PFSK-1 (cell line): ENCODE results near the gene TTLL10.

ENCODE experiments used
- FOXP2 ChIP-seq: optimal IDR thresholded peaks from 2 replicates; pipeline ENCODE3; 2011; ENCODE audit warnings: borderline replicate concordance, control low read depth, inconsistent platforms; ENCODE audit not compliant: insufficient read depth; ENCODE audit errors: extremely low read length, extremely low read depth
- POLR2AphosphoS5 ChIP-seq: IDR thresholded peaks from 2 replicates; pipeline ENCODE4 v1.6.1; 2012; ENCODE audit warnings: low read depth, mild to moderate bottlenecking, control low read depth, low read length, moderate library complexity
- SIN3A ChIP-seq: IDR thresholded peaks from 2 replicates; pipeline ENCODE4 v1.6.1; 2012; ENCODE audit warnings: mild to moderate bottlenecking, low read length, moderate library complexity, borderline replicate concordance; ENCODE audit not compliant: insufficient read depth
- TAF1 ChIP-seq: IDR thresholded peaks from 2 replicates; pipeline ENCODE4 v1.6.1; 2012; ENCODE audit warnings: low read length, control low read depth, borderline replicate concordance; ENCODE audit not compliant: insufficient read depth
- TF ChIP-seq, protein P1 (sequence below), 2 experiments: IDR thresholded peaks; 2 replicates each; pipeline versions ENCODE4 v1.6.1 to v1.8.0; 2011 to 2012; ENCODE audit warnings: low read depth in 2 of 2, low read length in 2 of 2, control low read depth in 1 of 2, inconsistent platforms in 1 of 2, mild to moderate bottlenecking in 1 of 2, moderate library complexity in 1 of 2; ENCODE audit not compliant: insufficient read depth in 1 of 2

Gene TTLL10

GRCh38 chr1:1176931-1177330, 3.3 kb downstream of the TTLL10 start:
- TF ChIP-seq POLR2AphosphoS5 (no peak), SIN3A (no peak), FOXP2 (no peak), TAF1 (no peak)
- TF ChIP-seq, protein P1, sequence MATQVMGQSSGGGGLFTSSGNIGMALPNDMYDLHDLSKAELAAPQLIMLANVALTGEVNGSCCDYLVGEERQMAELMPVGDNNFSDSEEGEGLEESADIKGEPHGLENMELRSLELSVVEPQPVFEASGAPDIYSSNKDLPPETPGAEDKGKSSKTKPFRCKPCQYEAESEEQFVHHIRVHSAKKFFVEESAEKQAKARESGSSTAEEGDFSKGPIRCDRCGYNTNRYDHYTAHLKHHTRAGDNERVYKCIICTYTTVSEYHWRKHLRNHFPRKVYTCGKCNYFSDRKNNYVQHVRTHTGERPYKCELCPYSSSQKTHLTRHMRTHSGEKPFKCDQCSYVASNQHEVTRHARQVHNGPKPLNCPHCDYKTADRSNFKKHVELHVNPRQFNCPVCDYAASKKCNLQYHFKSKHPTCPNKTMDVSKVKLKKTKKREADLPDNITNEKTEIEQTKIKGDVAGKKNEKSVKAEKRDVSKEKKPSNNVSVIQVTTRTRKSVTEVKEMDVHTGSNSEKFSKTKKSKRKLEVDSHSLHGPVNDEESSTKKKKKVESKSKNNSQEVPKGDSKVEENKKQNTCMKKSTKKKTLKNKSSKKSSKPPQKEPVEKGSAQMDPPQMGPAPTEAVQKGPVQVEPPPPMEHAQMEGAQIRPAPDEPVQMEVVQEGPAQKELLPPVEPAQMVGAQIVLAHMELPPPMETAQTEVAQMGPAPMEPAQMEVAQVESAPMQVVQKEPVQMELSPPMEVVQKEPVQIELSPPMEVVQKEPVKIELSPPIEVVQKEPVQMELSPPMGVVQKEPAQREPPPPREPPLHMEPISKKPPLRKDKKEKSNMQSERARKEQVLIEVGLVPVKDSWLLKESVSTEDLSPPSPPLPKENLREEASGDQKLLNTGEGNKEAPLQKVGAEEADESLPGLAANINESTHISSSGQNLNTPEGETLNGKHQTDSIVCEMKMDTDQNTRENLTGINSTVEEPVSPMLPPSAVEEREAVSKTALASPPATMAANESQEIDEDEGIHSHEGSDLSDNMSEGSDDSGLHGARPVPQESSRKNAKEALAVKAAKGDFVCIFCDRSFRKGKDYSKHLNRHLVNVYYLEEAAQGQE (IDR thresholded peaks at IDR 0.05; ENCODE audit: insufficient read depth in 1 of 2, low read depth in 2 of 2, low read length in 2 of 2), result no peak

- no peak for TF ChIP-seq POLR2AphosphoS5
- TF ChIP-seq, protein P1 (IDR thresholded peaks at IDR 0.05; ENCODE audit: insufficient read depth in 1 of 2, low read depth in 2 of 2, low read length in 2 of 2), result no peak
- no peak for TF ChIP-seq SIN3A
- TF ChIP-seq FOXP2, result no peak
- TF ChIP-seq TAF1, result no peak
These were observed 3.9 kb downstream of the TTLL10 start for GRCh38 chr1:1177452-1178206.

GRCh38 chr1:1178794-1179331, 5.2 kb downstream of the TTLL10 start:
- no peak for TF ChIP-seq POLR2AphosphoS5
- TF ChIP-seq FOXP2, result no peak
- no peak for TF ChIP-seq SIN3A
- TF ChIP-seq, protein P1 (IDR thresholded peaks at IDR 0.05; ENCODE audit: insufficient read depth in 1 of 2, low read depth in 2 of 2, low read length in 2 of 2), result no peak
- TF ChIP-seq TAF1, result no peak

DNA sequence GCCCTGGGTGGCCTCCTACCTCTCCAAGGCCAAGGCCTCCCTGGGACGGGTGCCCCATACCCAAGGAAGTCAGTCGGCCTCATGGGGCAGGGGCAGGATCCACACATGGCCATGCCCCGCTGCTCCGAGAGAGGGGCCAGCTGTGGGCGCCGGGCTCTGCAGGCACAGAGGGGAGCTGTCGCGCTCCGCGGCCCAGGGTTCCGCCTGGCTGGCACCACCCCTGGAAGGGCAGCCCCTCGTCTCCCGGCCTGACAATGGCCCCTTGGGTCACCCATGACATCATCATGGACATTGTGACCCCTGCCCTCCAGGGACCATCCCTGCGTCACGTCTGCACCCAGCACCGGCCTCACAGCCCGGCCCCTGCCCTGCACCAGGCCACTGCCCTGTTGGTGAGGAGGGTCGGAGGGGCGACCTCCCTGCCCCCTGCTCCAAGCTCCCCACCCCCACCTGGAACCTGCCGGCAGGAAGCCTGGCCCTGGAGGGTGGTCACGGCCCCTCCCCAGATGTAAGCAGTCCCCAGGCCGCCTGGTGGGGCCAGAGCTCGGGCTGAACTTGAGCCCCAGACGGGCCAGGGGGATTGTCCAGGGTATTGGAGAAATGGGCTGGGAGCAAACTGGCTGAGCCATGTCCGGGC, 5.8 kb downstream of the TTLL10 start:
- TF ChIP-seq POLR2AphosphoS5 (no peak), TAF1 (no peak), SIN3A (no peak), FOXP2 (no peak)
- TF ChIP-seq, protein P1 (IDR thresholded peaks at IDR 0.05; ENCODE audit: insufficient read depth in 1 of 2, low read depth in 2 of 2, low read length in 2 of 2), result no peak
